ENCODE data around the gene GRIPAP1.
"Not testable (repeated sequence)": the region's sequence is repeated elsewhere in the genome, so short reads cannot be mapped to it uniquely, and the experiment has no call there.

The GRIPAP1 gene

GRCh38 chrX:48983081-48983480 is 19.0 kb downstream of the GRIPAP1 start:
- TF ChIP-seq CTCF (IDR thresholded peaks at IDR 0.05): no peak
- no peak overlapping the region for H3K4me3 ChIP-seq (ENCODE audit: low read depth, low read length)
- no peaks in the 10 kb centered on the region for H3K79me2 ChIP-seq
- no peaks in the 10 kb centered on the region for H3K27me3 ChIP-seq (ENCODE audit: control insufficient read depth, insufficient read depth, low read length)
- H3K9me3 ChIP-seq (ENCODE audit: control insufficient read depth, low read length): no peaks in the 10 kb centered on the region
- H3K4me1 ChIP-seq: no peaks in the 10 kb centered on the region
- no peak overlapping the region for H3K27ac ChIP-seq
- no peaks in the 10 kb centered on the region for H3K36me3 ChIP-seq (ENCODE audit: control insufficient read depth, insufficient read depth, low read length)
- no peak overlapping the region for H3K4me2 ChIP-seq (ENCODE audit: low read length)
- H2AFZ ChIP-seq: no peak overlapping the region
- no peak overlapping the region for H3K9ac ChIP-seq

- no peaks in the 10 kb centered on the region for H3K36me3 ChIP-seq (ENCODE audit: control insufficient read depth, insufficient read depth, low read length)
- no peak for TF ChIP-seq CTCF (IDR thresholded peaks at IDR 0.05)
These were observed 20.9 kb downstream of the GRIPAP1 start for GRCh38 chrX:48981178-48981577.

GRCh38 chrX:48980341-48980740 is 21.7 kb downstream of the GRIPAP1 start:
- not testable (repeated sequence) for H2AFZ ChIP-seq; H3K4me1 ChIP-seq; H3K36me3 ChIP-seq (ENCODE audit: control insufficient read depth, insufficient read depth, low read length); H3K4me2 ChIP-seq (ENCODE audit: low read length); H3K9me3 ChIP-seq (ENCODE audit: control insufficient read depth, low read length); H3K79me2 ChIP-seq; H3K27me3 ChIP-seq (ENCODE audit: control insufficient read depth, insufficient read depth, low read length); H3K27ac ChIP-seq; H3K9ac ChIP-seq; H3K4me3 ChIP-seq (ENCODE audit: low read depth, low read length)

More at GRCh38 chrX:48981178-48981577, 20.9 kb downstream of the GRIPAP1 start:
- no peak overlapping the region for H3K4me3 ChIP-seq (ENCODE audit: low read depth, low read length)
- no peak overlapping the region for H3K4me2 ChIP-seq (ENCODE audit: low read length)
- no peaks in the 10 kb centered on the region for H3K27me3 ChIP-seq (ENCODE audit: control insufficient read depth, insufficient read depth, low read length)
- H3K79me2 ChIP-seq: no peaks in the 10 kb centered on the region
- no peaks in the 10 kb centered on the region for H3K4me1 ChIP-seq
- no peak overlapping the region for H3K27ac ChIP-seq
- no peak overlapping the region for H3K9ac ChIP-seq
- no peaks in the 10 kb centered on the region for H3K9me3 ChIP-seq (ENCODE audit: control insufficient read depth, low read length)
- no peak overlapping the region for H2AFZ ChIP-seq

- Histone ChIP-seq H3K9me3 (ENCODE audit: control insufficient read depth, low read length) (no peaks in the 10 kb centered on the region), H3K4me3 (ENCODE audit: low read depth, low read length) (no peak overlapping the region), H3K27me3 (ENCODE audit: control insufficient read depth, insufficient read depth, low read length) (no peaks in the 10 kb centered on the region), H3K27ac (no peak overlapping the region), H3K79me2 (no peaks in the 10 kb centered on the region), H2AFZ (no peak overlapping the region), H3K4me1 (no peaks in the 10 kb centered on the region), H3K4me2 (ENCODE audit: low read length) (no peak overlapping the region), H3K9ac (no peak overlapping the region), H3K36me3 (ENCODE audit: control insufficient read depth, insufficient read depth, low read length) (no peaks in the 10 kb centered on the region)
- TF ChIP-seq CTCF (IDR thresholded peaks at IDR 0.05): no peak
These were observed 23.8 kb downstream of the GRIPAP1 start for GRCh38 chrX:48978226-48978625.

- Histone ChIP-seq H2AFZ (no peak overlapping the region), H3K4me1 (no peaks in the 10 kb centered on the region), H3K9ac (no peak overlapping the region), H3K4me2 (ENCODE audit: low read length) (no peak overlapping the region), H3K36me3 (ENCODE audit: control insufficient read depth, insufficient read depth, low read length) (no peaks in the 10 kb centered on the region), H3K27me3 (ENCODE audit: control insufficient read depth, insufficient read depth, low read length) (no peaks in the 10 kb centered on the region), H3K79me2 (no peaks in the 10 kb centered on the region), H3K27ac (no peak overlapping the region), H3K9me3 (ENCODE audit: control insufficient read depth, low read length) (no peaks in the 10 kb centered on the region), H3K4me3 (ENCODE audit: low read depth, low read length) (no peak overlapping the region)
- no peak for TF ChIP-seq CTCF (IDR thresholded peaks at IDR 0.05)
These were observed 26.0 kb downstream of the GRIPAP1 start for GRCh38 chrX:48976086-48976485.
